Brain microvascular endothelial cell (primary cell): ENCODE data around the gene MRPL24.

Experiments used
- DNase-seq: peaks from one replicate; pipeline ENCODE4 v3.0.0-alpha.2; 2020
- H3K27ac ChIP-seq: fragments of 250-450 bp; sonication (Bioruptor Pico); 2 replicates; pipeline ENCODE4 v1.5.1; 2020; ENCODE audit warnings: mild to moderate bottlenecking, moderate library complexity
- H3K27me3 ChIP-seq: fragments of 250-450 bp; sonication (Bioruptor Pico); replicated peaks from 2 replicates; pipeline ENCODE4 v1.5.1; 2020; ENCODE audit warnings: mild to moderate bottlenecking
- H3K36me3 ChIP-seq: fragments of 250-450 bp; sonication (Bioruptor Pico); replicated peaks from 2 replicates; pipeline ENCODE4 v1.5.1; 2020; ENCODE audit warnings: mild to moderate bottlenecking
- H3K4me3 ChIP-seq: 2 replicates; pipeline ENCODE4 v1.5.1; 2011; ENCODE audit warnings: low read depth, mild to moderate bottlenecking, control low read depth, low read length, moderate library complexity
- in situ Hi-C: cut with HindIII; loops from 2 replicates; pipeline ENCODE4 v1.10.0; 2017; ENCODE audit warnings: low sequenced_read_pairs, low pct_ligation_motif_present
- TF ChIP-seq, protein P1 (sequence below): IDR thresholded peaks from 2 replicates; pipeline ENCODE4 v1.5.1; 2011; ENCODE audit warnings: low read depth, mild to moderate bottlenecking, moderate library complexity, low read length, control low read depth, inconsistent platforms; ENCODE audit errors: missing control alignments

Gene MRPL24

DNA sequence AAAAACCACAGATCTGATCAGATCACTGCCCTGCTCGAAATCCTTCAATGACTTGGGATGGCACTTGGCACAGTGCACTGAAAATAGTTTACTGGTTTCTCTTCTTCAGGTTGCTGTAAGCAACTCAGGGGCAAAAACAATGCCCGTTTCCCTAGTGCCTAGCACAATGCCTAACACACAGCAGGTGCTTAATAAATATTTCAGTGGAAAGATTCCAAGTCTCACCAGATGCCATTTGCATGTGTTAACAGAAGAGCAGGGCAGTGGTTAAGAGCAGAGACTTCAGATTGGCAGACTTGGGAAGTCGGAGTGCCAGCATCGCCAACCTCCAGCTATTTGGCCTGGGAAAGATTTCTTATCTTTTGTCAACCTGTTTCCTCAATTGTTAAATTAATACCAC is 23.5 kb downstream of the MRPL24 start:
- no peak for DNase-seq
- Histone ChIP-seq H3K36me3 (peaks cover 14% of the 10 kb centered on the region), H3K27ac (no peak overlapping the region), H3K27me3 (no peaks in the 10 kb centered on the region), H3K4me3 (no peak overlapping the region)
- TF ChIP-seq, protein P1, sequence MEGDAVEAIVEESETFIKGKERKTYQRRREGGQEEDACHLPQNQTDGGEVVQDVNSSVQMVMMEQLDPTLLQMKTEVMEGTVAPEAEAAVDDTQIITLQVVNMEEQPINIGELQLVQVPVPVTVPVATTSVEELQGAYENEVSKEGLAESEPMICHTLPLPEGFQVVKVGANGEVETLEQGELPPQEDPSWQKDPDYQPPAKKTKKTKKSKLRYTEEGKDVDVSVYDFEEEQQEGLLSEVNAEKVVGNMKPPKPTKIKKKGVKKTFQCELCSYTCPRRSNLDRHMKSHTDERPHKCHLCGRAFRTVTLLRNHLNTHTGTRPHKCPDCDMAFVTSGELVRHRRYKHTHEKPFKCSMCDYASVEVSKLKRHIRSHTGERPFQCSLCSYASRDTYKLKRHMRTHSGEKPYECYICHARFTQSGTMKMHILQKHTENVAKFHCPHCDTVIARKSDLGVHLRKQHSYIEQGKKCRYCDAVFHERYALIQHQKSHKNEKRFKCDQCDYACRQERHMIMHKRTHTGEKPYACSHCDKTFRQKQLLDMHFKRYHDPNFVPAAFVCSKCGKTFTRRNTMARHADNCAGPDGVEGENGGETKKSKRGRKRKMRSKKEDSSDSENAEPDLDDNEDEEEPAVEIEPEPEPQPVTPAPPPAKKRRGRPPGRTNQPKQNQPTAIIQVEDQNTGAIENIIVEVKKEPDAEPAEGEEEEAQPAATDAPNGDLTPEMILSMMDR = no peak
- in situ Hi-C loops = no loop called here

- no peak for DNase-seq
- Histone ChIP-seq H3K27me3 (no peaks in the 10 kb centered on the region), H3K27ac (no peak overlapping the region), H3K36me3 (no peaks in the 10 kb centered on the region), H3K4me3 (no peak overlapping the region)
- in situ Hi-C loops = no loop called here
- TF ChIP-seq, protein P1 = no peak
These were observed 26.1 kb downstream of the MRPL24 start for GRCh38 chr1:156714830-156715229.

- Histone ChIP-seq H3K27ac (no peak overlapping the region), H3K36me3 (no peaks in the 10 kb centered on the region), H3K27me3 (no peaks in the 10 kb centered on the region), H3K4me3 (no peak overlapping the region)
- TF ChIP-seq, protein P1 = no peak
- in situ Hi-C loops = no loop called here
- DNase-seq = no peak
These were observed 28.3 kb downstream of the MRPL24 start for GRCh38 chr1:156712626-156713025.

- DNase-seq = no peak
- in situ Hi-C loops = no loop called here
- H3K27ac ChIP-seq = no peak overlapping the region
- H3K4me3 ChIP-seq = no peak overlapping the region
- no peaks in the 10 kb centered on the region for H3K27me3 ChIP-seq
- H3K36me3 ChIP-seq = no peaks in the 10 kb centered on the region
- TF ChIP-seq, protein P1 = no peak
These were observed 29.7 kb downstream of the MRPL24 start for GRCh38 chr1:156711011-156711817.

GRCh38 chr1:156709757-156710489 is 31.0 kb downstream of the MRPL24 start:
- Histone ChIP-seq H3K27ac (no peak overlapping the region), H3K36me3 (no peaks in the 10 kb centered on the region), H3K27me3 (no peaks in the 10 kb centered on the region), H3K4me3 (no peak overlapping the region)
- no peak for DNase-seq
- in situ Hi-C loops = no loop called here
- TF ChIP-seq, protein P1 = no peak
